HG03457 (cell line): ENCODE results near the gene ADCK2.
"Not testable (repeated sequence)": the region's sequence is repeated elsewhere in the genome, so short reads cannot be mapped to it uniquely, and the experiment has no call there.

ENCODE experiments used
- ATAC-seq: cut with Tn5 transposase; IDR thresholded peaks from one replicate; pipeline ENCODE4 v1.9.1; 2021; ENCODE audit warnings: moderate number of reproducible peaks; ENCODE audit not compliant: unreplicated experiment

ADCK2 gene

DNA sequence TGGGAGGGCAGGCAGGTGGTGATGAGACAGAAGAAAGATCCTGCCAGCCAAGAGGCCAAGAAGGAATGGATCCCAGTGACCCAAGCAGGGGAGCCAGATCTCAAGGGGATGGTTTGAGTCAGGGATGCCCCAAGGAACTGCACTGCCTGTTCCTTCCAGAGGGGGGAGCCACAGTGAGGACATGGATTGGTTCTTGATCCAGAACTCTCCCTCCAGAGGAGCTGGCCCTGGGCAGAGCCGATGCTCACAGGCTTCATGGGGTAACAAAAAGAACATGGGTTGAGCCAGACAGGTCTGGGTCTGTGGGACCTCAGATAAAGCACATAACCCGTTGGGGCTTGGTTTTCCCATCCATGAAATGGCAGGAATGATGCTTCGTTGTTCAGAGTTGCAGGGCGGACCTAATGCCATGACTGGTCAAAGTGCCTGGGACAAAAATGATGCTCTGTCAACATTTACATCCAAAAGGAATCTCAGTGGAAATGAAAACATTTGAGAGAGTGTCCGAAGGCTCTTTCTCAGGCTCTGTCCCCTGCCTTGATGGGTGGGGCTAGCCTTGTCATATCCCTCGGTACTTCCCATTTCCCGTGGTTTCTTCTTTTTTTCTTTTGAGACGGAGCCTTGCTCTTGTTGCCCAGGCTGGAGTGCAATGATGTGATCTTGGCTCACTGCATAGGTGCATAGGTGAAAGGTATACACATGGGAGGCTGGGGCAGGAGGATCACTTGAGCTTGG, 27.4 kb upstream of the ADCK2 start:
- ATAC-seq = no peak

DNA sequence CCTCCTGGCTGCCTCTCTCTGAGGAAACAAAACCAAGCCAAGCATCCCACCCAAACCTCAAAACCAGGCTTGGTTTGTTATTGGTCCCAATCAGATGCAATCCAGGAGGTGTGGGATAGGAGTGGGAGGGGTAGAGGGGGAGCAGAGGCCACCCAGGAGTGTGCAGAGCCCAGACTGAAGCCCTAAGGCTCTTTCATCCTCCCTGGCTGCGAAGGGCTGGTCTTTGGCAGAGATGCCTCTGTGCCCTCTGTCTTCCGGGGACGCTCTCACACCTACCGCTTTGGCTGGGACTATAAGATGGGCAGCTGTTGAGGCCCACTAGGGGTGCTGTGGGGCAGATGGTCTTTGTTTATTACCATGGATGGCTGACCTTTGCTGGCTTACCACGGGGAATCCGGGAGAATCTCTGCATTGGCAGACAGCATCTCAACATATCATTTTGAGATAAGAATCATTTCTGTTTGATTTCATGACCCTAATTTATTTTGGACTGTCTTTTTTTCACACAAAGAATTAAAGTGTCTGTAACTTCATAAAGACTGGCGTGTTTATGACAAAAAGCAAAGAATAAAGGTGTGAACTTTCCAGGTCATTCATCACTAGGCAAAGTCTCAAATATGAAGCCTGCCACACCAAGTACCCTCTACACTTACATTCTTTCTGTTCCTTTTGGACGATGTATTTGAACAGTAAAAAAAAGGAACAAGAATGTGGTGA, 25.7 kb upstream of the ADCK2 start:
- ATAC-seq = no peak

DNA sequence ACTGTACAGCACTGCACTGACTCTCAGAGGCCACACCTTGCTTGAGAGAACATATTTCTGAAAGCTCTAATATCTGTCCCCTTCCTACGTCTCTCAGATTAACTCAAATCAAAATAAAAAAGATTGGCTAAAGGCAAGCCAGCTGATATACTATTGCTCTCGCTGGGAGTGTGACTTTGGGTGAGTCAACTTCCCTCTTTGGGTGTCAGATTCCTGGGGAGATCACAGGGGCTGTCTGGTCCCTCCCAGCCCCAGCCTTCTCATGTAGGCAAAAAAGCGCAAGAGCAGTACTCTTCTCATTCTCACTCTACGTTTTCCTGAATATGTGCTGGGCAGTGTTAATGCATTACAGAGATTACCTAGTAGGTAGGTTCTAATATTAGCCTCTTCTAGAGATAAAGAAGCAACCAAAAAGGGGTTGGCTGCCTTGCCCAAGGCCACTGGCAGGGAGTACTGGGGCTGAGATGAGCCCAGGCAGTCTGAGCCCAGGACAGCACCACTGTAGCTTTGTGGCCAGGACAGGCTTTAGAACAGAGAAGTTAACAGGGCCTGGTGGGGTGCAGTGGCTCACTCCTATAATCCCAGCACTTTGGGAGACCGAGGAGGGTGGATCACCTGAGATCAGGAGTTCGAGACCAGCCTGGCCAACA, 23.1 kb upstream of the ADCK2 start:
- no peak for ATAC-seq

DNA sequence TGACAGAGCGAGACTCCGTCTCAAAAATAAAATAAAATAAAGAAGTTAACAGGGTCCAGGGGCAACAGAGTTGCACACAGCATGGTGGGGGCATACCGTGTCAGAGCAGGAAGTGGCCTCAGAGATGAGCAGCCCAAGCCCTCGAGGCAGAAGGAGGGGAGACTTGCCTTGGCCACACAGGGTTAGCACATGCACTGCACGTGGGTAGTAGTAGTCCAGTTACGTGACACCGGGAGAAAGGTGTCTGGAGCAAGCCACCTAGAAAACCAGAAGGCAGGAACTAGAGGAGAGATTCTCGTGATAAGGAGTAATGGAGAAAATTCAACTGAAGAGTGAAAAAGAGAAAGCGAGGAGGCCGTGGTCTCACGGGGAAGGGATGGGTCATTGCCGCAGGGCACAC, 22.4 kb upstream of the ADCK2 start:
- no peak for ATAC-seq

DNA sequence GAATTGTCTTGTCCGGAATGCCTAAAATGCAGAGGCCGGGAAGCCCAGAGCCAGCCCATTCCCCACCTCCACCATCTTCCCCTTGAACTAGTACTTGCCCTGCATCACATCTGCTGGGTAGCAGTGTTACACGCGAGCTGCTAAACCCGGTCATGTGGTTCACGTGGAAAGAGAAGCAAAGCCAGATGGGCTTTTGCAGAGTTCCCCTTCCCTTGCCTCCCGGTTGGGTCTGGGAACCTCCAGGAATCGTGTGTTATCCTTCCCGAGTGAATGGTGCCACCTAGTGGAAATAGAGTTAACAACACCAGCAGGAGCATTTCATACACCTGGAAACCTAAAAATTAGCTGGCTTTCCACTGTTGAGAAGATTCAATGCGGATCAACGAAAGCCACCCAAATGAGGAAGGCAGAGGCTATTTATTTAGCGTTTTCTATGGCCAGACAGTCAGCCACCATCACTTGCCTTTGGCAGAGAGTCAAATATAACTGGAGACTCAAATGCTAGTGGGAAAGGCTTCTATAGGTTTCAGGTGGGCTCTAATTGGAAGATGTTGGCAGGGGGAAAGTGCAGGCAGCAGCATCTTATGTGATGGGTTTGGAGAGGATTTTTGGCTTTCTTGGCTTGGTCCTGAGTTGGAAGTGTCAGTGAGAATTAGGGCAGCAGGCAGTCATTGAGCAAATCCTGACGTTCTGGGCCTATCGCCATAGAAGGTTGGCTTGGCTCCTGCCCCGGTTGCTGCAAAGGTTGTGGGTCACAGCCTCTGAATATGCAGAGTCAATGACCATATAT, 19.2 kb upstream of the ADCK2 start:
- ATAC-seq = no peak

DNA sequence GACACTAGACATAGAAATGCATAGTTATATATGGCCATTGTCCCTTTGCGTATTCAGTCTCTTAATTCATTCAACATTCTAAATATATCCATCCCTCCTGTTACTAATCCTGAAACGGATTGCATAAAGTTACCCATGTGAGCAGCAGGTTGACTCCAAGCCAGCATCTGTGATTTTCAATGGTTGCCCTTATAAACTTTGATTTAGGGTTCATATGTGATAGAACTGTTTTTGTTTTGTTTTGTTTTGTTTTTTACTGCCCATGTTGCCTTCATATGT, 18.7 kb upstream of the ADCK2 start:
- ATAC-seq = no peak

DNA sequence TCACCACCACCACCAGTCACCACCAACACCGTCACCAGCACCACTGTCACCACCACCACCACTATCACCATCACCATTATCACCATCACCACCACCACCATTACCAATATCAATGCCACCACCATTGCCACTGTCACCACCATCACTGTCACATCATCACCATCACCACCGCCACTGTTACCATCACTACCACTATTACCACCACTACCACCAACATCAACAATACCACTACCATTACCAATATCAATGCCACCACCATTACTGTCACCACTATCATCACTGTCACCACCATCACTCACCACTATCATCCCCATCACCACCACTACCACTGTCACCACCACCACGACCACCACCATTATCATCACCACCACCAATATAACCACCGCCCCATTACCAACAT, 18.1 kb upstream of the ADCK2 start:
- ATAC-seq = no peak

DNA sequence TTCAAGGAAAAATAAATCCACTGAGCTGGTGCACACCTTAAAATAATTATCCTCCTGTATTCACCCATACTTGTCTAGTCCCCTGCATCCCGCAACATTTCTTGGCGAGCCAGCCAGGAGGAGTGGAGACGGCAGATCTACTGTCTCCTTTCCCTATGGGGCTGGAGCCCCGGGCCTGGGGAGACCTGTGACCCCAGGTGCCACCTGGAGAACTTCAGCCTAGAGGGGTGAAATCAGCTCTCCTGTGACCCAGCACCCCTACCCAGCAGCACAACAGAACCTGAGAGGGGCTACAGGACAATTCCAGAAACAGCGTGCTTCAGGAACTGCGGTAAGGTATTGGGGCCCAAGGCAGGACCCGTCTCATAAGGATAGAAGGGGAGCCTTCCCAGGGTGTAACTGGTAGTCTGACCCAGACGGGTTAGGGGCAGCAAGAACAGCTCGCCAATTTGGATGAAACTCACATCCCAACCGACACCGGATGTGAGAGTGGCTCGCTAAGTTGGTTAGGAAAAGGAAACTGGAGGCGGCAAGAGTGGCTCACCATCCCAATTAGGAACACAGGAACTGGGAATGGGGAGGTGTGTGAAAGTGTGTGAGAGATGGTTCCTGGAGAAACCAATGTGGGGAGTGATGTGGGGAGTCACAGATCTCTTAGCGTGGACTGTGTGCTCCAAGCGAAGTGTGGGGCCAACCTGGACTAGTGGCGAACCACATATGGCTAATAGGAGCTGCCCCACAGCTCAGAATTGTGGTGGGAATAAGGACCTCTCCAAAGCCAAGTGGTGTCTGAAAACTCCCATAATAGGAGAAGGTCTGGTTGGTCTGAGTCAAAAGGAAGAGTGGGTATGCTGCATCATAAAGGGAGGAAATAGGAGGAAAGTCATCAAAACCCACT, 17.0 kb upstream of the ADCK2 start:
- no peak for ATAC-seq

DNA sequence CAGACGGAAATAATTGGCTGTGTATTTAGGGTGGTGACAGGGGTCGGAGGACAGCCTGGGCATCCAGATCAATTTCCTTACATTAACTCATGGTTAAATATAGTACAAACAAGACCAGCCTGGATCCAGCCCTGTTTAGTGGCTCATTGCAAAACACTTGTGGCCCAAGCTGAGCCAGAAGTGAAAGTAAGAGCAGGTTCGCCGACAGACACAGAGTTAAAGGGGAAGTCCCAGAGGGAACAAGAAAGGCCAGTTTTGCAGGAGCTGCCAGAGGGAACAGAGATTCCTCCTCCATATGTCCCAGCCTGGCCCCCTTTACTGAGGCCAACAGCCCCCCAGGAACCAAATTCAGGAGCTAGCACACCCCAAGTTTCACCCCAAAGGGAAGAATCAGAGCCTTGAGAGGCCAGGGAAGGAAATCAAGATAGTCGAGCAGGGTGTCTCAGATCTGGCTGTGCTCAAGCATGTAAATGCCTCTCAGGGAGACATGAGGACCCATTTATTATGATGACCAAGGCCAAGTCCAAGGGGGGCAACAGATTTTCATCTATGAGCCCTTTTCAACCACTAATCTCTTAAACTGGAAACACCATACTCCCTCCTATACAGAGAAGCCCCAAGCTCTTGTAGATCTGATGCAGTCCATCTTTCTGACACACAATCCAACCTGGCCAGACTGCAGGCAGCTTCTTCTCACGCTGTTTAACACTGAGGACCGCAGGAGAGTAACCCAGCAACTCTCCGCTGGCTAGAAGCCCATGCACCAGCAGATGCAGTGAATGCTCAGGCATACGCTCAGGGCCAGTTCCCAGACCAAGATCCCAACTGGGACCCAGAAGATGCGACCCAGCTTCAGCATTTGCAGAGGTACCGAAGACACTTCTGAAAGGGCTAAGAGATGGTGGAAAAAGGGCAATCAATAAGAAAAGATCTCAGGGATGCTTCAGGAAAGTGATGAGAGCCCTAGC, 15.9 kb upstream of the ADCK2 start:
- no peak for ATAC-seq

DNA sequence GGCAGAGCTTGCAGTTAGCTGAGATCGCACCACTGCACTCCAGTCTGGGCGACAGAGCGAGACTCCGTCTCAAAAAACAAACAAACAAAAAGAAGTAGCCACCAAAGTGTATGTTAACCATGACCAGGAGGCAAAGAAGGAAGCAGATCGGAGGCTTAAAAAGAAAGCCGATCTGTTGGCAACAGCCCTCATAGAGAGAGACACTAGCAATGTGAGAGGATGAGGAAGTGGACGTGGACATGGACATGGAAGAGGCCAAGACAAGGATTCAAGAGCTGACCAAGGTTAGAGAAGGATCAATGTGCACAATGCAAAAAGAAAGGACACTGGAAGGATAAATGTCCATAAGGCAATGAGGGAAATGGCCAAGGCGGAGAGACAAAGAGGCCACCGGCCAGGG, 14.9 kb upstream of the ADCK2 start:
- no peak for ATAC-seq

DNA sequence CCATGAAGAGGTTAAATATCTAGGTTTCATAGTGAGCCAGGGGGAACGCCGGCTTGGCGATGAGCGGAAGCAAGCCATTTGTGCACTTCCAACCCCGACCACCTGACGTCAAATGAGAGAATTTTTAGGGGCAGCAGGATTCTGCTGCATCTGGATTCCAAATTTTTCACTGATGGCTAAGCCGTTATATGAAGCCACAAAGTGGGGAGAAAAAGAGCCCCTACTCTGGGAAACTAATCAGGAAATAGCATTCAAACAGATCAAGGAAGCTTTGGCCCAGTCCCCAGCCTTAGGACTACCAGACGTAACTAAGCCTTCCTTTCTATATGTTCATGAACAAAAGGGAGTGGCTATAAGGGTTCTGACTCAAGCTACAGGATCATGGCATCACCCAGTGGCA, 12.9 kb upstream of the ADCK2 start:
- ATAC-seq = no peak

DNA sequence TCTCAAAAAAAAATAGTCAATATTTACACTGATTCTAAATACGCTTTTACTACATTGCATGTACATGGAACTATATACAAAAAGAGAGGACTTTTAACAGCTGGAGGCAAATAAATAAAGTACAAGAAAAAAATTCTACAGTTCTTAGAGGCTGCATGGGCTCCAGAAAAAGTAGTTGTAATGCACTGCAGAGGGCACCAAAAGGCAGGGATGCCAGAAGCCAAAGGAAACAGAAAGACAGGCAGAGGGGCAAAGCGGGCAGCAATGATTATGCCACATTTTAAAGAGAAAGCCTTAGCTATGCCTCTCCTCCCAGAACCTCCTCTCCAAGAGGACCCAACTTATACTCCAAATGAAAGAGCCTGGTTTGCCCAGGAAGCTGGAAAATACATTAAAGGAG, 11.6 kb upstream of the ADCK2 start:
- no peak for ATAC-seq

DNA sequence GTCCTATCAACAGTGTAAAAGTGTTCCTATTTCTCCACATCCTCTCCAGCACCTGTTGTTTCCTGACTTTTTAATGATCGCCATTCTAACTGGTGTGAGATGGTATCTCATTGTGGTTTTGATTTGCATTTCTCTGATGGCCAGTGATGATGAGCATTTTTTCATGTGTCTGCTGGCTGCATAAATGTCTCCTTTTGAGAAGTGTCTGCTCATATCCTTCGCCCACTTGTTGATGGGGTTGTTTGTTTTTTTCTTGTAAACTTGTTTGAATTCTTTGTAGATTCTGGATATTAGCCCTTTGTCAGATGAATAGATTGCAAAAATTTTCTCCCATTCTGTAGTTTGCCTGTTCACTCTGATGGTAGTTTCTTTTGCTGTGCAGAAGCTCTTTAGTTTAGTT, 9.8 kb upstream of the ADCK2 start:
- ATAC-seq = not testable (repeated sequence)

DNA sequence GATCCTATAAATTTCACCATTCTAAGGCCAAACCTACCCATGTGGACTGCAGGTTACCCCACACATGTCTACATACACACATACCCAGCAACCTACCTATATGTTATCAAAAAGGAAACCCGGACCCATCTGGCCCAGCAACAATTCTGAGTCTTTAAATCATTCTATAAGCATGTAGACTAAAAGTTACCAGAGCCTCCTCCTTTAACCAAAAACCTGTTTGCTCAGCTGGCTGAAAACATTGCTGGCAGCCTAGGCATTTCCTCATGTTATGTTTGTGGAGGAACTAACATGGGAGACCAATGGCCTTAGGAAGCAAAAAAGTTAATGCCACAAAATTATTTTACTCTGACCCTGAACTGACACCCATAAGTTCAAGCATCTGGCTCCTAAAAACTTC, 5.3 kb upstream of the ADCK2 start:
- ATAC-seq = no peak

DNA sequence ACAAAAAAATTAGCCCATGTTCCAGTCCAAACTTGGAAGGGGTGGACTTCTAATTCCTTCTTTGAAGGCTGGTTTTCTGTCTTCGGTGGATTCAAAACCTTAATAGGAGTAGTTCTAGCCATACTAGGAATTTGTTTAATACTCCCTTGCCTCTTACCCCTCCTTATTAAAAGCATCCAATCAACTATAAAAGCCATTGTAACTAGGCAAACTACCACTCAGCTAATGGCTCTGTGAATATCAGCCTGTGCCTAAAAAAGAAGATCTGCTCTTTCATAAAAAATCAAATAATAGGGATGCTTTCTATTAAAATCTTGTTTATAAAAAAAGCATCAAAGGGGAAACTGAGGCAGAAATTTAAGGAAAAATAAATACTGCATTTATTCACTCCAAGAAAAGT, 4.1 kb upstream of the ADCK2 start:
- no peak for ATAC-seq

DNA sequence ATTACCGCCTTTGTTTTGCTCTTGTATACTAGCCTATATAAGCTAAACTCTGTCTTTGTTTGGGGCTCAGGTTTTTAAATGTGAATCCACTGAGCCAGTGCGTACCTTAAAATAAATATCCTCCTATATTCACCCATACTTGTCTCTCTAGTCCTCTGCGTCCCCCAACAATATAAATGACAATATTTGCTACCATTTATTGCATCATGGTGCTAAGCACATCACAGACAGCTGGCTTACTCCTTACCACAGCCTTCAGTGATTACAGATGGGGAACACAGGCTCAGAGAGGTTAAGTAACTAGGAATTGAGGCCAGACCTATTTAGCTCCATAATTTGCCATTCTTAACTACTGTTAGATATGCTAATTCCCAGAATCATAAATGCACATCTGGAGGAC, 3.4 kb upstream of the ADCK2 start:
- ATAC-seq = no peak

DNA sequence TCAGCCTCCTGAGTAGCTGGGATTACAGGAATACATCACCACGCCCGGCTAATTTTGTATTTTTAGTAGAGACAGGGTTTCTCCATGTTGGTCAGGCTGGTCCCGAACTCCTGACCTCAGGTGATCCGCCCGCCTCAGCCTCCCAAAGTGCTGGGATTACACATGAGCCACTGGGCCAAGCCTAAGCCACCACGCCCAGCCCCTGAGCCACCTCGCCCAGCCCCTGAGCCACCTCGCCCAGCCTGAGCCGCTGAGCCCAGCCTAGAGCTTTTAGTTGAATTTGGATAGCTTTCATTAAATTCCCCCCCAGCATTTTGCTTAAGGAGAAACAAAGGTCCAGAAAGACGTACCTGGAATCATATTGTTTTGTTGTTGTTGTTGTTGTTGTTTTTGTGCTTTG, 2.9 kb upstream of the ADCK2 start:
- not testable (repeated sequence) for ATAC-seq

DNA sequence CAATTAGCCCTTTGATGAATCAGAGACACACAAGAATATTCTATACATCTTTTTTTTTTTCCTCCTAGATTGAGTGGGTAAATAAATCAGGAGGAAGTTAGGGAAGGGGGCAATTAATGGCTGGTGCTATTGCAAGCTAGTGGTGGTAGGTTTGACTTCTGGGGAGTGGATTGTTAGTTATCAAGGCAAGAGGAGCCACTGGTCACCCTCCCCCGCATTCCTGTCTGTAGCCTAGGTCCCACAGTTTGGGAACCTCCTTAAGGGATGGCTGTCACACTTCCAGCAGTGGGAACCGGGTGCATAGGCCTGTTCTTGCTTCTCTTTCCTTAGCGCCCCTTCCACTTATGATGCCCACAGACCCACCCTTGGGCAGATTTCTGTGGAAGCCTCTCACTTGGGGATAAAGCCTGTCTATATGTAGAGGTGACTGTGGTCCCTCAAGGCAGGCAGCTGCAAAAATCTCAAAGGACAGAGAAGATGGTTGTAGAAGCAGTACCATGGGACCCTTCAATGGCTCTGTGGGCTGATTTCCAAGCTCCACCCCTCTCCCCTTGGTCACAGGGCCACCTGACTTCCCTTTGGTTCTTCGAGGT, 2.3 kb upstream of the ADCK2 start:
- ATAC-seq = no peak

DNA sequence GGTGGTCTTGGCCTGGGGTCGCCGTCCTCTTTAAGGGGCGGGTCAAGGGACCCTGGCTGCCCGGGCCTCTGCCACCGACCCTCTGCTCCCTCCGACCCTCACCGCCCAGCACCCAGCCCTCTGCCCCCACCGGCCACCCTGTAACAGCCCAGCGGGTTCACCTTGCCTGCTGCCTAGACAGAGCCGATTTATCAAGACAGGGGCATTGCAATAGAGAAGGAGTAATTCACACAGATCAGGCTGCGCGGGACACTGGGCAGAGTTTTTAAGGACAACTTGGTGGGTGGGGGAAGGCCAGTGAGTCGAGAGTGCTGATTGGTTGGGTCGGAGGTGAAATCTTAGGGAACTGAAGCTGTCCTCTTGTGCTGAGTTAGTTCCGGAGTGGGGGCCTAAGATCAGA, 779 bp upstream of the ADCK2 start:
- no peak for ATAC-seq
